Kidney (tissue), 14 donors: ENCODE measurements around the gene APCS. TPM values are rescaled to one million over a fixed set of nuclear protein-coding genes. Genes with fewer than 3 reads are reported as not detected.

Experiments used
- DNase-seq, 5 donors: peaks; one replicate each; pipeline ENCODE4 v3.0.0-alpha.2; 2013 to 2020
- FAIRE-seq: peaks from 2 replicates; lab custom pipeline; 2012; peaks lifted over from hg19 to GRCh38; lab: Jason Lieb, UNC
- H3K27ac ChIP-seq, 2 donors: one replicate each; pipeline ENCODE4 v1.7.0; 2013; ENCODE audit warnings: low read depth in 2 of 2, low read length in 2 of 2, inconsistent platforms in 1 of 2
- H3K27me3 ChIP-seq: one replicate; pipeline ENCODE4 v1.7.1; 2013; ENCODE audit warnings: low read length, inconsistent platforms; ENCODE audit not compliant: control insufficient read depth, insufficient read depth
- H3K36me3 ChIP-seq, 3 donors: one replicate each; pipeline versions ENCODE4 v1.7.0 to v1.7.1; 2013; ENCODE audit warnings: low read length in 3 of 3, control low read depth in 1 of 3, inconsistent platforms in 1 of 3; ENCODE audit not compliant: insufficient read depth in 3 of 3, control insufficient read depth in 2 of 3
- H3K4me1 ChIP-seq, 3 donors: one replicate each; pipeline versions ENCODE4 v1.7.0 to v1.7.1; 2013; ENCODE audit warnings: low read length in 3 of 3, inconsistent platforms in 1 of 3, low read depth in 1 of 3; ENCODE audit not compliant: control insufficient read depth in 2 of 3, insufficient read depth in 2 of 3
- H3K4me3 ChIP-seq, 3 donors: one replicate each; pipeline versions ENCODE4 v1.7.0 to v1.8.1; 2013; ENCODE audit warnings: low read length in 3 of 3, control low read depth in 1 of 3, inconsistent platforms in 1 of 3
- H3K9ac ChIP-seq, 3 donors: one replicate each; pipeline versions ENCODE4 v1.7.0 to v1.7.1; 2013; ENCODE audit warnings: low read length in 3 of 3, control low read depth in 1 of 3, inconsistent platforms in 1 of 3
- H3K9me3 ChIP-seq, 3 donors: one replicate each; pipeline versions ENCODE4 v1.7.0 to v1.7.1; 2013; ENCODE audit warnings: low read length in 3 of 3, control low read depth in 1 of 3, inconsistent platforms in 1 of 3; ENCODE audit not compliant: control insufficient read depth in 2 of 3, insufficient read depth in 1 of 3
- intact Hi-C: fragments of 100-400 bp; cut with DNase I; formaldehyde crosslinking; loops from one replicate; pipeline ENCODE4 v1.11.1; 2022
- polyA plus RNA-seq: library from polyadenylated mRNA; stranded (reverse); fragments of 350-450 nt; fragmentation: Illumina TruSeq; extraction: RNeasy Lipid Tissue Mini Kit (QIAGEN cat#74804); gene quantifications from one replicate; pipeline ENCODE4 v1.2.3, GENCODE V29; 2014; ENCODE audit warnings: low read depth, low replicate concordance; ENCODE audit not compliant: insufficient read depth
- total RNA-seq: library from RNA; stranded (reverse); fragmentation: NEBNext Ultra II Directional; extraction: Animal tissue kit (Norgen Biotek cat#: 25700); gene quantifications from one replicate; pipeline ENCODE4 v1.2.1, GENCODE V29; 2021
- TF ChIP-seq, protein P1 (sequence below): IDR thresholded peaks from 3 replicates; pipeline ENCODE4 v1.5.1; 2012; ENCODE audit warnings: mild to moderate bottlenecking, moderate library complexity, borderline replicate concordance; ENCODE audit not compliant: insufficient read depth; ENCODE audit errors: extremely low read depth
- donor health status: control.
- donor health status: control.
- donor health status: control.
- donor health status: control.
- donor health status: control.
- donor health status: DM: yes; HTN: yes; CAD: no.
- donor health status: Normal renal cell carcinoma (clear cell type).

Gene APCS
- total and polyA plus RNA-seq, 2 donors from 2014 or later: 1.5 TPM; not detected in 1

DNA sequence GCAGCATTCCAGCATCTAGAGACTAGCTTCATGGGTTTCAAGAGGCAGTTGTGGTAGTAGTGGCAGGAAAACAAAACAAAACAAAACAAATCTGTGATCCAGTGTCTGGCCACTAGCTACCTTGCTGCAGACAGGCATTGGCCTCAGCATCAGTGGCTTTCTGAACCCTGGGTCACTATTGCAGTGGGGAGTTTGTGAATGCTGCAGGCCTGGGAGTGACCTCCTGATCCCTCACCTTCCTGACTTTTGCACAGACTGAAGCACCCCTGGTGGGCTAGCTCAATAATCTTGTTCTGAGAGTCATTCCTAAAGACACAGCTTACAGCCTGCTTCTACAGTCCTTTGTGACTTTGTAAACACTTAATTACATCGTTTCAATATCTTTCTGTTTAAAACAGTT lies 24.9 kb upstream of the APCS start:
- Histone ChIP-seq H3K36me3 (no peaks in the 10 kb centered on the region), H3K27ac (no peak overlapping the region), H3K9me3 (no peaks in the 10 kb centered on the region), H3K4me1 (no peaks in the 10 kb centered on the region), H3K9ac (no peak overlapping the region), H3K27me3 (no peaks in the 10 kb centered on the region), H3K4me3 (no peak overlapping the region)
- FAIRE-seq (no peak), DNase-seq (no peak)
- intact Hi-C loops: no loop called here
- TF ChIP-seq, protein P1, sequence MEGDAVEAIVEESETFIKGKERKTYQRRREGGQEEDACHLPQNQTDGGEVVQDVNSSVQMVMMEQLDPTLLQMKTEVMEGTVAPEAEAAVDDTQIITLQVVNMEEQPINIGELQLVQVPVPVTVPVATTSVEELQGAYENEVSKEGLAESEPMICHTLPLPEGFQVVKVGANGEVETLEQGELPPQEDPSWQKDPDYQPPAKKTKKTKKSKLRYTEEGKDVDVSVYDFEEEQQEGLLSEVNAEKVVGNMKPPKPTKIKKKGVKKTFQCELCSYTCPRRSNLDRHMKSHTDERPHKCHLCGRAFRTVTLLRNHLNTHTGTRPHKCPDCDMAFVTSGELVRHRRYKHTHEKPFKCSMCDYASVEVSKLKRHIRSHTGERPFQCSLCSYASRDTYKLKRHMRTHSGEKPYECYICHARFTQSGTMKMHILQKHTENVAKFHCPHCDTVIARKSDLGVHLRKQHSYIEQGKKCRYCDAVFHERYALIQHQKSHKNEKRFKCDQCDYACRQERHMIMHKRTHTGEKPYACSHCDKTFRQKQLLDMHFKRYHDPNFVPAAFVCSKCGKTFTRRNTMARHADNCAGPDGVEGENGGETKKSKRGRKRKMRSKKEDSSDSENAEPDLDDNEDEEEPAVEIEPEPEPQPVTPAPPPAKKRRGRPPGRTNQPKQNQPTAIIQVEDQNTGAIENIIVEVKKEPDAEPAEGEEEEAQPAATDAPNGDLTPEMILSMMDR: no peak

DNA sequence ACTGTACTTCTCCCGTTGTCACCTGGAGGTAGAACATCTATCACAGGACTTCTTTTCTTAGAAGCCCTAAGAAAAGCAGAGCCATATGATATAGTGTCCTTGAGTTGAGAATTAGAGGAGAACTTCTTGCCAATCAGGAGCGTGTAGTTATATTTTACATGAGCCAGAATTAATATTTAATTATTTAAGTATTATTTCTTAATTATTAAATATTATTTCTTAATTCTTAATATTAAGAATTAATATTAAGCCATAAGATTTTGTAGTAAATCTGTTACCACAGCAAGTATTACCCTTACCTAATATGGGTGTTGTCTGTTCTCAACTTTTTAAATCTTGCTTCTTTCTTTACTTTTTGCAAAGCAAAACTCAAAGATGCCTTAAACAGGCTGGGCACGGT lies 10.2 kb upstream of the APCS start:
- Histone ChIP-seq H3K27ac (no peak overlapping the region), H3K9ac (no peak overlapping the region), H3K27me3 (no peaks in the 10 kb centered on the region), H3K9me3 (no peaks in the 10 kb centered on the region), H3K4me3 (no peak overlapping the region), H3K36me3 (no peaks in the 10 kb centered on the region), H3K4me1 (no peaks in the 10 kb centered on the region)
- TF ChIP-seq, protein P1: no peak
- FAIRE-seq: no peak
- no peak for DNase-seq
- intact Hi-C loops: no loop called here

DNA sequence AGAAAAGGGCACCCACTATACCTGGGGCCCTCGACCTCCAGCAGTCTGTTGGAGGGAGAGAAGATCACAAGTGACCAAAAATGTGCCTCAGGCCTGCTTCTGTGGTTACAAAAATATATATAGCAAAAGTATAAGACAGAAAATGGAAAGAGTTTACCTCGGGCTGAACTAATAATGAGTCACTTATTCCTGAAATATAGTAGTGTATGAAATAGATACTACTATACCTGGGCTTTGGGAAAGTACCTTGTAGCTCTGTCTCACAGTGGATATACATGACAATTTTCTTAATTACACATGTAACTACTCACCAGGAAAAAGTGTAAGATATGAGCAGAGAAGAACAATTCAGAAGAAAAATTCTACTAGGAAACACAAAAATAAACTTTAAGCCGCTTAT lies 7.3 kb upstream of the APCS start:
- FAIRE-seq: no peak
- no peaks in the 10 kb centered on the region for H3K4me1 ChIP-seq
- no peak overlapping the region for H3K4me3 ChIP-seq
- intact Hi-C loops: no loop called here
- no peak overlapping the region for H3K9ac ChIP-seq
- no peak for DNase-seq
- H3K27me3 ChIP-seq: no peaks in the 10 kb centered on the region
- no peaks in the 10 kb centered on the region for H3K9me3 ChIP-seq
- no peak overlapping the region for H3K27ac ChIP-seq
- no peaks in the 10 kb centered on the region for H3K36me3 ChIP-seq
- TF ChIP-seq, protein P1: no peak

DNA sequence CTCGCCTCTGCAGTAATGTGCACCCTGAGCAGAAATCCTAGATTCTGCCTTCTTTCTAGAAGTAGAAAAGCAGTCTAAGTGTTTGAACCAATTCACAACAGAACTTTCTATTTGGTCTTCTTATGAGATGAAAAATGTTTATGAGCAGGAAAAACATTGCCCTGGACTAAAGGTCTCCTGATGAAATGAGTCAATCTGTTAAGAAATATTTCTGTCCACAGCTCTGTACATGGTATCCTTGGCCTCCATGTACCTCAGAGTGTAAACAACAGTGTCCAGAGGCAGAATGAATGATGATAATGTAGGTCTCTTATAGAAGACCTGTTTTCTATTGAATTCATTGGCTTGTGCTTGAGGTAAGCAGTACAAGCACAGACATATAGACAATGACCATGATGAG lies 6.2 kb upstream of the APCS start:
- no peaks in the 10 kb centered on the region for H3K36me3 ChIP-seq
- H3K27me3 ChIP-seq: no peaks in the 10 kb centered on the region
- no peaks in the 10 kb centered on the region for H3K9me3 ChIP-seq
- no peak for DNase-seq
- H3K27ac ChIP-seq: no peak overlapping the region
- intact Hi-C loops: no loop called here
- no peaks in the 10 kb centered on the region for H3K4me1 ChIP-seq
- no peak overlapping the region for H3K4me3 ChIP-seq
- FAIRE-seq: no peak
- no peak overlapping the region for H3K9ac ChIP-seq
- TF ChIP-seq, protein P1: no peak
